Muscle of leg (tissue), 11 donors: ENCODE measurements around the gene SLC12A7. TPM values are rescaled to one million over a fixed set of nuclear protein-coding genes. Genes with fewer than 3 reads are reported as not detected.

Experiments
- DNase-seq: peaks from one replicate; pipeline ENCODE4 v3.0.0; 2013
- H3K27ac ChIP-seq: one replicate; pipeline ENCODE4 v1.5.1; 2013; ENCODE audit warnings: mild to moderate bottlenecking, low read length, control low read depth
- H3K27me3 ChIP-seq: one replicate; pipeline ENCODE4 v1.6.1; 2013; ENCODE audit warnings: low read length; ENCODE audit not compliant: control insufficient read depth, insufficient read depth
- H3K36me3 ChIP-seq: one replicate; pipeline ENCODE4 v1.6.1; 2013; ENCODE audit warnings: low read length; ENCODE audit not compliant: control insufficient read depth, insufficient read depth
- H3K4me1 ChIP-seq: one replicate; pipeline ENCODE4 v1.6.1; 2013; ENCODE audit warnings: low read length; ENCODE audit not compliant: control insufficient read depth, insufficient read depth
- H3K4me3 ChIP-seq: one replicate; pipeline ENCODE4 v1.5.1; 2013; ENCODE audit warnings: low read length, control low read depth
- H3K9me3 ChIP-seq: replicated peaks from 2 replicates; pipeline ENCODE4 v1.6.1; 2013; ENCODE audit warnings: low read depth, low read length; ENCODE audit not compliant: control insufficient read depth
- WGBS: methylation state at CpG from one replicate; pipeline ENCODE4 v1.1.5; 2013; ENCODE audit warnings: missing lambda C conversion rate; ENCODE audit not compliant: insufficient coverage; 5-methylcytosine and 5-hydroxymethylcytosine counted together
- polyA plus RNA-seq, 8 donors: library from polyadenylated mRNA; unstranded; fragments of 120-200 nt; gene quantifications; one replicate each; pipeline versions ENCODE4 v1.2.1 to v1.2.3, GENCODE V29; 2013; ENCODE audit warnings: inconsistent platforms in 1 of 8, low replicate concordance in 1 of 8; ENCODE audit not compliant: insufficient read length in 8 of 8, insufficient read depth in 1 of 8
- total RNA-seq: library from RNA; stranded (reverse); fragments of 120-200 nt; gene quantifications from one replicate; pipeline ENCODE4 v1.2.4, GENCODE V29; 2013

The SLC12A7 gene
- total and polyA plus RNA-seq, 9 donors: 5.5 to 12.5 (median 10.8) TPM

DNA sequence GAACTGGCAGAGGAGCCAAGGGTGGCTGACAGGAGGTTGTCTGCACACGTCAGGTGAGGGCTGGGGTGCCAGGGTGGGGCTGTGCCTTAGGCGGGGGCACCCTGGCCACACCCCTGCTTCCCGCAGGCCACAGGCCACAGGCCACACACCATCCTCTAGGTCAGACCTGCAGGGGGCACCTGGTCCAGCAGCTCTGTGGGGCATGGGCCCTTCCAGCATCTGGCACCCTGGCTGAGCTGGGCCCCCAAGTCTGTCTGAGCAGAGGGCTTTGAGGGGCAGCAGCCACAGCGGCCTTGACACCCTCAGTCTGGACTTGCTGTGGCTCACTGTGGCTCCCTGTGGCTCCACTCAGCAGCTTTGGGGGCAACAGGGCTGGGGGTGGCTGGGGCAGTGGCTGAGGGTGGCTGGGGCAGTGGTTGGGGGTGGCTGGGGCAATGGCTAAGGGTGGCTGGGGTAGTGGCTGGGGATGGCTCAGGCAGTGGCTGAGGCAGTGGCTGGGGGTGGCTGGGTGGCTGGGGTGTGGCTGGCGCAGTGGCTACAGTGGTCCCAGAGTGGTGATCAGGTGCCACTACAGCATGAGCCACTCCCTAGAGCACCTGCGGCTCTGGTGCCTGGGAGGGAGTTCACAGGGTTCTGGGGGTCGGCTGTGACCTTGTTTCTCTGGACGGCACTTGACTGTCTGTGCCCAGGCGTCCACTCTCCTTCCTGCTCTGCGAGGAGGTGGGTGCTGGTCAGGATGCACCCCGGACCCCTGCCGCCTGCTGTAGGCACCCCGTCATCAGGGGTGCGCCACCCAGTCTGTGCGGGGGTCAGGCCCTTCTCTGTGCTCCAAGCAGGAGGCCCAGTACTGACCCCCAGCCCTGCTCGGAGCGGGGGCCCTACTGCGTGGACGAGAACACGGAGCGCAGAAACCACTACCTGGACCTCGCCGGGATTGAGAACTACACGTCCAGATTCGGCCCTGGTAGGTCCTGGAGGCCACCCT is 76.2 kb downstream of the SLC12A7 start:
- no peak for DNase-seq

DNA sequence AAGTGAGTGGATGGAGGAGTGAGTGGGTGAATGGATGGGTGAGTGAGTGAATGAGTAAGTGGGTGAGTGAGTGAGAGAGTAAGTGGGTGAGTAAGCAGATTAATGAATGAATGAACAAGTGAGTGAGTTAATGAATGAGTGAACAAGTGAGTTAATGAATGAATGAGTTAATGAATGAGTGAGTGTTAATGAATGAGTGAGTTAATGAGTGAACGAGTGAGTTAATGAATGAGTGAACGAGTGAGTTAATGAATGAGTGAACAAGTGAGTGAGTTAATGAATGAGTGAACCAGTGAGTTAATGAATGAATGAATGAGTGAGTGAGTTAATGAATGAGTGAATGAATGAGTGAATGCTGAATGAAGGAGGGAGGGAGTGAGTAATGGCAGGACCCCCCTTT is 76.9 kb downstream of the SLC12A7 start:
- H3K27me3 ChIP-seq: no peaks in the 10 kb centered on the region
- H3K4me3 ChIP-seq: no peak overlapping the region
- no peak overlapping the region for H3K27ac ChIP-seq
- H3K36me3 ChIP-seq: no peaks in the 10 kb centered on the region
- DNase-seq: no peak
- WGBS: 96% methylated on average over 2 of the region's 2 CpGs
- H3K4me1 ChIP-seq: peaks cover 2% of the 10 kb centered on the region
- no peaks in the 10 kb centered on the region for H3K9me3 ChIP-seq

More for the DNA sequence above, 76.2 kb downstream of the SLC12A7 start:
- H3K36me3 ChIP-seq: no peaks in the 10 kb centered on the region
- H3K9me3 ChIP-seq: no peaks in the 10 kb centered on the region
- no peaks in the 10 kb centered on the region for H3K27me3 ChIP-seq
- H3K4me3 ChIP-seq: no peak overlapping the region
- 94% methylated on average over 23 of the region's 25 CpGs for WGBS
- H3K27ac ChIP-seq: no peak overlapping the region
- H3K4me1 ChIP-seq: peaks cover 2% of the 10 kb centered on the region

DNA sequence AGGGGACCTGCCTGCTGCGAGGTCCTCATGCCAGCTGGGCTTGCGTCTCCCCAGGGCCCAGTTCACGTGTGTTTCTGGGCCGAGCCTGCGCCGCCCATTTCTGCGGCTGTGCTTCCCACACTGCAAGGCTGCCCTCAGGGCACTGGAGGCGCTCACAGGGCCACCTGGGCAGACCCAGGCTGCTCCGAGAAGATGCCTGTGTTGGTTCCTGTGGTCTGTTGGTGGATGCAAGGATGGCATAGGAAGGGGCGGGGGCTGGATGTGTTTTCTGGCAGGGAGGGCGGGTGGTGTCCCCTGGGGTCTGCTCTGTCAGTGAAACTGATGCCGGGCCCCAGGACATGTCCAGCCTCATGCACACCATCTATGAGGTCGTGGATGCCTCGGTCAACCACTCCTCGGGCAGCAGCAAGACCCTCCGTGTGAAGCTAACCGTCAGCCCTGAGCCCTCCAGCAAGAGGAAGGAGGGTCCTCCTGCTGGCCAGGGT is 77.4 kb downstream of the SLC12A7 start:
- H3K36me3 ChIP-seq: no peaks in the 10 kb centered on the region
- no peaks in the 10 kb centered on the region for H3K27me3 ChIP-seq
- 85% methylated on average over 14 of the region's 17 CpGs for WGBS
- peaks cover 2% of the 10 kb centered on the region for H3K4me1 ChIP-seq
- no peak for DNase-seq
- no peak overlapping the region for H3K4me3 ChIP-seq
- H3K9me3 ChIP-seq: no peaks in the 10 kb centered on the region
- H3K27ac ChIP-seq: no peak overlapping the region

DNA sequence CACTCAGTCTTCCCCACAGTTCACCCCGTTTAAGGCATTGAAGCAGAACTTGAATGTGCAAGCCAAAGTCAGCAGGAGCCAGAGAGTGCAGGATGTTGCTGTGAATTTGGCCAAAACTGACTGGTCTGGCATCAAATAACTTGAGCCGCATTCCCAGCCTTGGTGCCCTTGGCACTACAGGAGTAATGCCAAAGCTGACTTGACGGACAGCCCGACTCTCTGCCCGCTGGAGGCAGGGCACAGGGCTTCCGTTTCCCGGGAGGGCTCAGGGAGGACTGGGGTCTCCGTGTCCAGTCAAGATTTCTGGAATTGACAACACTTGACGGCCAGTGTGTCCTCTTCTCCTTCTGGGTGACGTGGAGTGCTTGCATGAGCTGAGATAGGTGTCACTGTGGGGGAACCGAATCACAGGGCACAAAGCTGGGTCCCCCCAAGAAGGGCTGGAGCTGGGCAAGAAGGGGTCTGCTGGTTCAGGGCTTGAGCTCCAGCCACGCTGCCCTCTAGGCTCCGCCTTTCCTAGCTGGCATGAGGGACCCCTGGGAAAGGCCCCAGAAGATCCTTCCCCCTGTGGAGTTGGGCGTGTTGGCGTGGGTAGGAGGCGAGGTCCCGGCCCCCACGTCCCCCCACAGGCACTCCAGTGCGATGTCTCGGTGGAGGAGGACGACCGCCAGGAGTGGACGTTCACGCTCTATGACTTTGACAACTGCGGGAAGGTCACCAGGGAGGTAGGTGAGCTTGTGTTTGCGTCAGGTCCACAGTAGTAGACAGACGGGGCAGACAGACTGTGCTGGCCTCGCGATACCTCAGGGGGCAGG is 78.0 kb downstream of the SLC12A7 start:
- 85% methylated on average over 27 of the region's 29 CpGs for WGBS
- Histone ChIP-seq H3K27me3 (peaks cover 3% of the 10 kb centered on the region), H3K27ac (no peak overlapping the region), H3K36me3 (no peaks in the 10 kb centered on the region), H3K4me3 (no peak overlapping the region), H3K4me1 (peaks cover 2% of the 10 kb centered on the region), H3K9me3 (no peaks in the 10 kb centered on the region)
- DNase-seq: no peak

DNA sequence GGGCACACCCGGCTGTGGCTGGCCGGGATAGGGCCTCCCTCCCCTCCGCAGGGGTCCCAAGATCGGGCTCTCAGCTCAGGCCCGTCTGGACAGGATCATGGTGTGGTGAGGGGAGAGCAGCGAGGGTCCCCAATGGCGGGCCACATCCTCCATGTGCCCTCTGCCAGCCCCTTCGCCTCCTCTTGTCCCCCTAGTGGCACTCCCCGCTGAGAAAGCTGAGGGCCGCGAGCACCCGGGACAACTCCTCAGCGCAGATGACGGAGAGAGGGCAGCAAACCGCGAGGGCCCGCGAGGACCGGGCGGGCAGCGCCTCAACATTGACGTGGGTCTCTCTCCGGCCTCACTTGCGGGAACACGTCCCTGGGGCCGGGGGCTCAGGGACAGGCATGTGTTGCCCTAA is 78.7 kb downstream of the SLC12A7 start:
- WGBS: 94% methylated on average over 25 of the region's 26 CpGs
- no peak for DNase-seq

DNA sequence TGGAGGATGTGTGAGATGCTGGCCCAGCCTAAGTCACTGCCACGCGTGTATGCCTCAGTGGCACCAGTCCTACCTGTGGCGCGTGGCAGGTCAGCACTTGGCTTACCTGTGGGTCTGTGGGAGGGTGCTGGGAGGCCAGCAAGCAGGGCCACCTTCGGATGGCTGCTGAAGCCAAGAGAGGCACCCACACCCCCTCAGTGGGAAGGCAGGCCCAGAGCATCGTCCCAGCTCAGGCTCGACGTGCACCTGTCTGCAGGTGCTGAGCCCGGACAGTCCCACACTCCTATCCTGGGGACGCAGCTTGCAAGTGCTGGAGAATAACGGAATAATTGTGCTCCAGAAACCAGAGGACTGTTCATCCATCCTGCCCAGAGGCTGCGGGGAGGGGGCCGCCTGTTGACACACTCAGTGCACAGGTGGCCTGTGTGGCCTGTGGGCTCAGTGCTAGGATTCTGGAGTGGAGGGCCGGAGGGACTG is 79.3 kb downstream of the SLC12A7 start:
- no peak for DNase-seq
- WGBS: 81% methylated on average over 2 of the region's 14 CpGs

More for the DNA sequence above, 78.7 kb downstream of the SLC12A7 start:
- Histone ChIP-seq H3K9me3 (no peaks in the 10 kb centered on the region), H3K4me3 (no peak overlapping the region), H3K27me3 (peaks cover 6% of the 10 kb centered on the region), H3K4me1 (peaks cover 2% of the 10 kb centered on the region), H3K36me3 (no peaks in the 10 kb centered on the region), H3K27ac (no peak overlapping the region)

DNA sequence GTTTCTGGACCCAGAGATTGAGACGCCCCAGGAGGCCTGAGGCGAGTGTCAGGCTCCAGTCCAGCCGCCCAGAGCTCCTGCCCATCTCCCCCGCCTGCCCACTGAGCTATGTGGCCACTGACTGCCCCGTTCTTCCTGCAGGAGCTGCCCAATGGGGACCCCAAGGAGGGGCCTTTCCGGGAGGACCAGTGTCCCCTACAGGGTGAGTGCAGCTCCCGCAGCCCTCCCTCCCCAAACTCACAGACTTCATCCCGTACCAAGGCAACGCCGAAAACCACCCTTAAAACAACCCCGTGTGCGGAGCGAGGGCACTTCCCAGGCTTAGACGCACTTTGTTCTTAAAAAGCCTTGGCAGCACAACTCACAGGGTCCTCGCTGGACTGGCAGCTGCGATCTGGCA is 79.9 kb downstream of the SLC12A7 start:
- H3K36me3 ChIP-seq: no peaks in the 10 kb centered on the region
- H3K27me3 ChIP-seq: peaks cover 10% of the 10 kb centered on the region
- no peak overlapping the region for H3K27ac ChIP-seq
- H3K4me1 ChIP-seq: peaks cover 2% of the 10 kb centered on the region
- WGBS: 75% methylated on average over 11 of the region's 16 CpGs
- H3K9me3 ChIP-seq: no peaks in the 10 kb centered on the region
- no peak for DNase-seq
- no peak overlapping the region for H3K4me3 ChIP-seq

More for the DNA sequence above, 79.3 kb downstream of the SLC12A7 start:
- Histone ChIP-seq H3K27me3 (peaks cover 8% of the 10 kb centered on the region), H3K27ac (no peak overlapping the region), H3K36me3 (no peaks in the 10 kb centered on the region), H3K4me1 (peaks cover 2% of the 10 kb centered on the region), H3K9me3 (no peaks in the 10 kb centered on the region), H3K4me3 (no peak overlapping the region)

DNA sequence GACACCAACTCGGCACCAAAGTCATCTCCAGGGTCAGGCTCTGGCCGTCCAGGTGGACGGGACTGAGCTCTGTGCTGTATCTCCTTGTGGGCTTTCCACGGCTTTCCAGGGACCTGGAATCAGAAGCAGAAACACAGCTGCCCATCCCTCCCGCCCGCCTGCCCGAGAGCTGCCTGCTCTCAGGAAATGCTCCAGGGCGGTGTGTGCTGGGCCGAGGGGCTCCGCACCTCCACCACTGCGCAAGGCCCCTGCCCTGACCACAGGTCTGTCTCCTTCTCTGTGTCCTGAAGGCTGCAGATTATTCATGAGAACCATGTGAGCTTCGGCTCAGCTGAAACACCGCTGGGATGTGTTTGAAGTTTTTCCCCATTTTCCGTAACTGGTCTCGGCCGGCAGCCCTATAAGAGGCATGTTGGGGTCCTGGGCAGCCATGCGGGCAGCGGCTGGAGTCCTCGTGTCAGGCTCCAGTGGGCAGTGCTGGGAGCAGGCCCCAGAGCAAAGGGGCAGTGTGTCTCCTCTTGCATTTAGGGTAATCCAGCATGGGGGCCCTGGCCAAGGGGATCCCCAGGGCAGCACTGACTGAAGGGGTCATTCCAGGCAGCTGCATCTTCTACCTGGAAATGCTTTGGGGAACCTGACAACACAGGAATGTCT is 80.4 kb downstream of the SLC12A7 start:
- Histone ChIP-seq H3K27ac (no peak overlapping the region), H3K36me3 (no peaks in the 10 kb centered on the region), H3K9me3 (no peaks in the 10 kb centered on the region), H3K4me3 (no peak overlapping the region), H3K27me3 (peaks cover 10% of the 10 kb centered on the region), H3K4me1 (peaks cover 3% of the 10 kb centered on the region)
- DNase-seq: no peak
- 67% methylated on average over 19 of the region's 19 CpGs for WGBS

DNA sequence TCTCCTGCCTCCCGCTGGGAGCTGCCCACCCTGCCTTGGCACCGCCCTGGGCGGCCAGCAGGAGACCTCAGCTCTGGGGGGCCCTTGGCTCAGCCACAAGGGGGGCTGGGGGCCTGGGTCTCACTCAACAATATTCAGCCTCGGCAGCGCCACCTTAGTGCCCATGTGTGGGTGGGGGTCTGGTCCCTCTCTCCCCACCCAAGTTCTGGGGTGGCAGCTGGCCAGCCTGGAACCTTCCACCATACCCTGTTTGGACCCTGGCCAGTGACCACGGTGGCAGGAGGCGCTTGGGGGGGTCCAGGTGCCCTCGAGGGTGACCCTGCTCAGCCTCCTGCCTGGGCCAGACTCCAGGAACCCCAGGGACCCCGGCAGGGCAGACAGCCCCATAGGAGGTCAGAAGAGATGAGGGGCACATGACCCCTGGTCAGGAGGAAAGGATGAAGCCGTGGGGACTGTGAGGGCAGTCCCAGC is 81.0 kb downstream of the SLC12A7 start:
- Histone ChIP-seq H3K4me1 (peaks cover 3% of the 10 kb centered on the region), H3K36me3 (no peaks in the 10 kb centered on the region), H3K27ac (no peak overlapping the region), H3K9me3 (no peaks in the 10 kb centered on the region), H3K27me3 (peaks cover 10% of the 10 kb centered on the region), H3K4me3 (no peak overlapping the region)
- no peak for DNase-seq
- 64% methylated on average over 5 of the region's 10 CpGs for WGBS
